GM21381 (cell line): ENCODE measurements around the gene MRPL38.
"Not testable (repeated sequence)": the region's sequence is repeated elsewhere in the genome, so short reads cannot be mapped to it uniquely, and the experiment has no call there.

Source experiments
- ATAC-seq: cut with Tn5 transposase; IDR thresholded peaks from one replicate; pipeline ENCODE4 v1.9.1; 2021; ENCODE audit warnings: mild to moderate bottlenecking, moderate library complexity; ENCODE audit not compliant: unreplicated experiment

The MRPL38 gene

GRCh38 chr17:75897160-75898019, 7.3 kb downstream of the MRPL38 start:
- no peak for ATAC-seq

- peak; percentile 60 for ATAC-seq
Measured at GRCh38 chr17:75896415-75897159, 8.1 kb downstream of the MRPL38 start, which contains the start of gene TRIM65. TSS of gene TRIM65 (minus strand) at chr17:75896951. CDS start at chr17:75896937, 14 bp downstream.

GRCh38 chr17:75895370-75896155, 9.1 kb downstream of the MRPL38 start:
- no peak for ATAC-seq

- ATAC-seq, result no peak
Measured at GRCh38 chr17:75894049-75894733, 10.5 kb downstream of the MRPL38 start.

GRCh38 chr17:75893305-75894048, 11.2 kb downstream of the MRPL38 start:
- ATAC-seq, result no peak

GRCh38 chr17:75892556-75893224, 12.0 kb downstream of the MRPL38 start:
- no peak for ATAC-seq

GRCh38 chr17:75891605-75892555, 12.8 kb downstream of the MRPL38 start:
- ATAC-seq, result no peak

- no peak for ATAC-seq
Measured at GRCh38 chr17:75891022-75891604, 13.6 kb downstream of the MRPL38 start.

GRCh38 chr17:75889454-75889853, 15.2 kb downstream of the MRPL38 start:
- ATAC-seq, result no peak

GRCh38 chr17:75888484-75888883, 16.2 kb downstream of the MRPL38 start:
- ATAC-seq, result no peak

GRCh38 chr17:75885860-75886259, 18.8 kb downstream of the MRPL38 start:
- not testable (repeated sequence) for ATAC-seq

GRCh38 chr17:75885431-75885830, 19.3 kb downstream of the MRPL38 start:
- no peak for ATAC-seq

- no peak for ATAC-seq
Measured at GRCh38 chr17:75881678-75882454, 22.8 kb downstream of the MRPL38 start.

GRCh38 chr17:75880266-75880665, 24.4 kb downstream of the MRPL38 start:
- ATAC-seq, result no peak

GRCh38 chr17:75878174-75878998, 26.3 kb downstream of the MRPL38 start, which contains the start of gene TRIM47:
TSS of gene TRIM47 (minus strand) at chr17:75878581. CDS start at chr17:75878548, 33 bp downstream.
- no peak for ATAC-seq

- peak; percentile 56 for ATAC-seq
Measured at GRCh38 chr17:75877752-75878173, 26.9 kb downstream of the MRPL38 start.
